GM12864 (cell line): ENCODE results near the gene ZPR1.

ENCODE experiments used
- DNase-seq: peaks from one replicate; pipeline ENCODE4 v3.0.0-alpha.2; 2011; ENCODE audit warnings: low read depth
- H3K4me3 ChIP-seq: 2 replicates; pipeline ENCODE4 v1.5.1; 2011; ENCODE audit warnings: mild to moderate bottlenecking, low read depth, low read length, control low read depth
- TF ChIP-seq, protein P1 (sequence below): IDR thresholded peaks from 2 replicates; pipeline ENCODE4 v1.5.1; 2011; ENCODE audit warnings: low read depth, mild to moderate bottlenecking, moderate library complexity, low read length, control low read depth, inconsistent platforms; ENCODE audit errors: missing control alignments

The ZPR1 gene

GRCh38 chr11:116740741-116741140 is 47.1 kb downstream of the ZPR1 start:
- no peak overlapping the region for H3K4me3 ChIP-seq
- TF ChIP-seq, protein P1, sequence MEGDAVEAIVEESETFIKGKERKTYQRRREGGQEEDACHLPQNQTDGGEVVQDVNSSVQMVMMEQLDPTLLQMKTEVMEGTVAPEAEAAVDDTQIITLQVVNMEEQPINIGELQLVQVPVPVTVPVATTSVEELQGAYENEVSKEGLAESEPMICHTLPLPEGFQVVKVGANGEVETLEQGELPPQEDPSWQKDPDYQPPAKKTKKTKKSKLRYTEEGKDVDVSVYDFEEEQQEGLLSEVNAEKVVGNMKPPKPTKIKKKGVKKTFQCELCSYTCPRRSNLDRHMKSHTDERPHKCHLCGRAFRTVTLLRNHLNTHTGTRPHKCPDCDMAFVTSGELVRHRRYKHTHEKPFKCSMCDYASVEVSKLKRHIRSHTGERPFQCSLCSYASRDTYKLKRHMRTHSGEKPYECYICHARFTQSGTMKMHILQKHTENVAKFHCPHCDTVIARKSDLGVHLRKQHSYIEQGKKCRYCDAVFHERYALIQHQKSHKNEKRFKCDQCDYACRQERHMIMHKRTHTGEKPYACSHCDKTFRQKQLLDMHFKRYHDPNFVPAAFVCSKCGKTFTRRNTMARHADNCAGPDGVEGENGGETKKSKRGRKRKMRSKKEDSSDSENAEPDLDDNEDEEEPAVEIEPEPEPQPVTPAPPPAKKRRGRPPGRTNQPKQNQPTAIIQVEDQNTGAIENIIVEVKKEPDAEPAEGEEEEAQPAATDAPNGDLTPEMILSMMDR = no peak
- no peak for DNase-seq

- TF ChIP-seq, protein P1 = no peak
- H3K4me3 ChIP-seq = no peak overlapping the region
- DNase-seq = no peak
Observed at GRCh38 chr11:116738975-116739374, 48.8 kb downstream of the ZPR1 start.

DNA sequence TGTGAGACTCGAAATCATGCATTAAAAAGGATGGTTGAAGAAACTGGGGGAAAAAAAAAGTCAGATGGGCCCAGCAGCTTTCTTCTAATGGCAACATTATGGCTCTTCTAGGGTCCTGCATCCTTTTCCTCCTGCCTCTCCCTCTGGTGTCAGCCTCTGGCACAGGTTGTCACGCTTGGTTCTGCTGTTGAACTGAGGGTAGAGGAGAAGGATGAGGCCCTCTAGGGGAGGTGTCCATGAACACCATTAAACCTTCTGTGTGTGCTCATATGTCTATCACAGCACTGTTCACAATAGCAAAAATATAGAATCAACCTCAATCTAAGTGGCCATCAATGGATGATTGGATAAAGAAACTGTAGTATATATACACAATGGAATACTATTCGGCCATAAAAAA is 51.1 kb downstream of the ZPR1 start:
- TF ChIP-seq, protein P1 = peak; percentile 15
- no peak for DNase-seq

DNA sequence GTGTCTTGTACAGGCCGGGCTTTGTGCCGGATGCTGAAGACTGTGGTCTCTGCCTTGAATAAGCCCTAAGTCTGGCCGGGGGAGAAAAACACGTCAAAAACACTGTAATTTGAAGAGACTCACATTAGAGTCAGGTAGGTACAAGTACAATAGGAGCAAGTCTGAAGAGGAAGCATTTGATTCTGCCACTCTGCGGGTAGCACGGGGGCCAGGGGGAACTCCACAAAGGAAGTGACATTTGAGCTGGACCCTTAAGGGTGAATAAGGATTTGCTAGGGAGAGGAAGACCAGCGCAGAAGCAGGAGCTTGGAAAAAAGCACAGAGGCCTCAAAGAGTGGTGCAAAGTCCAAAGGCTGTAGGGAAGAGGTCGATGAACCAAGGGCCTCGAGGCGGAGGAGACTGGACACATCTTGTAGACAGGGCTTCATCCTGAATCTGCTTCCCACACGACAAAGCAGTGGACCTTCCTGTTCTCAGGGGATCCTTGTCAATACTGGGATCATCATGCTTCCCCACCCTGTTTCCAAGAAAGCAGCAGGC is 53.8 kb downstream of the ZPR1 start:
- H3K4me3 ChIP-seq = no peak overlapping the region
- TF ChIP-seq, protein P1 = no peak
- no peak for DNase-seq

More for the DNA sequence above, 51.1 kb downstream of the ZPR1 start:
- H3K4me3 ChIP-seq = no peak overlapping the region

DNA sequence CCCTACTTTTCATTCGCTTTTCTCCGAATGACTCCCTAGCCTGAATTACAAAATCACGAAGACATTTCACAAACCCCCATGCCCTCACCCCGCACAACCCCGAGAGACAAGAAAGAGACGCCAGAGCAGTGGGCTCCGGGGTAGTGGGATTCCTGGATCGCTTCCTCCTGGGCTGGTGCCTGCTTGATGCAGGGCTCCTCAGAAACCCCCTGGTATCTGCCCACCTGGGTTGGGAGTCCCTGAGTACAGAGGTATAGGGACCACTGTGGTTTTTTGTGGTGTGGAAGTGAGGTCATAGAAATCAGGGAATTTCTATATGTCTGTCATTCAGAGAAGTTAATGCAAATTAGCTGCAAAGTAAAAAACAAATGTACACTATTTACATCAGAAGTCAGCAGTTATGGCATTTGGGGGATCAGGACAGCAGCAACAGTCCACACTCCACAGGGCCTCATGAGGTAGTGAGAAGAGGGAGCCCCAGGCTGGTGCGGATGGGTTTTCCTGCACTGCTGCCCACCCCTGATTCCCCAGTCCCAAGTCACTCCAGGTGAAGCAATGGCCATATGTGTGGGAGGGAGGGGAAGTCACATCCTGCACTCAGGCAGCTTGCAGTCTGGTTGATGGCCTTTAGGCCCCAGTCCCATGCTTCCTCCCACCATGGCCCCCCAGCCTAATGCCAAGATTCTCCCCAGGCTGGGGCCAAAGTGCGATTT is 54.6 kb downstream of the ZPR1 start:
- DNase-seq = no peak
- no peak overlapping the region for H3K4me3 ChIP-seq
- TF ChIP-seq, protein P1 = no peak

DNA sequence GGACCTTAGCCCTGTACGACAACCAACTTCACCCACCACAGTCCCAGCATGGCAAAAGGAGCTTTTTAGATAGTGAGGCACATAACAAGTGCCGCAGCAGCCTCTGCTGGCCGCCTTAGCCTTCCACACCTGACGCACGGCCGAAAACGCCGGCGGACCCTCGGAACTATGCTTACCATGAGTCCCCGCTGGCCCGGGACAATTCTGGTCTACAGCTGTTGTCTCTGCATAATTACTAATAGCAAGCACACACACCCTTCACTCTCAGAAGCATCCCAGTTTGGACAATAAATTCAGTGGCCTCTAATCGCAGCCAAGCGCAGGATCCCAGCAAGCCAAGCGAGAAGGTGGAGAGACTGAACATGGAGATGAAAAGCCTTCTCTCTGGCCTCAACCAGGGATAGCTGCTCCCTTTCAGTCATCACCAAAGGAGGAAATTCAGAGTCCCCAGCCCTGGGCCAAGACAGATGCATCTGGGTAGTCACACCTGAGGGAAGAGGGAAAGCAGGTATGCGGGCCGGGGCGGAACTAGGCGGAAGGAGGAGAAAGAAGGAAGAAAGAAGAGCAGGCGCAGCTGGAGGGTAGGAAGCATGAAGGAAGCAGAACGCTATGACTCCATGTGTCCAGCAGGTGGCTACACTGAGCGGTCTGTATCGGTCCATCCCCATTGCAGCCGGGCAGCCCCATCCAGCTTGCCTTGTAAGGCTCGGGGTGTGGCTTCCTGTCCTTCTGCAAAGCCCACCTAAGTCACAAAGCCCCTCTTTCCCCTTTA is 55.4 kb downstream of the ZPR1 start:
- H3K4me3 ChIP-seq = no peak overlapping the region

More for the DNA sequence above, 55.4 kb downstream of the ZPR1 start:
- TF ChIP-seq, protein P1 = peak; percentile 99
- DNase-seq = peak; percentile 29
